Trophoblast cell (in vitro differentiated cells and primary cell): ENCODE data around the gene MVD.
A peak's percentile ranks its signal among the peaks of the same experiment; 100 is the strongest.

ENCODE experiments used
- DNase-seq, 2 donors: peaks; one replicate each; pipeline ENCODE4 v3.0.0-alpha.2; 2016
- H2AFZ ChIP-seq: 2 replicates; pipeline ENCODE4 v1.6.1; 2013; ENCODE audit warnings: low read length, moderate library complexity, mild to moderate bottlenecking; ENCODE audit not compliant: insufficient read depth, poor library complexity
- H2AK5ac ChIP-seq: 2 replicates; pipeline ENCODE4 v1.6.1; 2013; ENCODE audit warnings: mild to moderate bottlenecking, low read length
- H2BK120ac ChIP-seq: 2 replicates; pipeline ENCODE4 v1.6.1; 2013; ENCODE audit warnings: low read length, mild to moderate bottlenecking, moderate library complexity; ENCODE audit not compliant: insufficient read depth, poor library complexity
- H2BK12ac ChIP-seq: 2 replicates; pipeline ENCODE4 v1.6.1; 2013; ENCODE audit warnings: mild to moderate bottlenecking, low read length, moderate library complexity
- H2BK5ac ChIP-seq: 2 replicates; pipeline ENCODE4 v1.6.1; 2013; ENCODE audit warnings: low read length, low read depth, moderate library complexity, mild to moderate bottlenecking; ENCODE audit not compliant: poor library complexity
- H3K14ac ChIP-seq: 2 replicates; pipeline ENCODE4 v1.6.1; 2013; ENCODE audit warnings: mild to moderate bottlenecking, low read length
- H3K18ac ChIP-seq: 2 replicates; pipeline ENCODE4 v1.6.1; 2013; ENCODE audit warnings: mild to moderate bottlenecking, low read length
- H3K23ac ChIP-seq: 2 replicates; pipeline ENCODE4 v1.6.1; 2013; ENCODE audit warnings: low read length
- H3K27ac ChIP-seq: 2 replicates; pipeline ENCODE4 v1.5.1; 2013; ENCODE audit warnings: low read depth, mild to moderate bottlenecking, inconsistent platforms, low read length, moderate library complexity
- H3K27me3 ChIP-seq: 2 replicates; pipeline ENCODE4 v1.6.1; 2013; ENCODE audit warnings: inconsistent platforms, mild to moderate bottlenecking, low read length, moderate library complexity; ENCODE audit not compliant: insufficient read depth
- H3K36me3 ChIP-seq, 2 experiments: 1 replicate in 1 of 2; 2 replicates in 1 of 2; pipeline ENCODE4 v1.6.1; 2013; ENCODE audit warnings: low read length in 2 of 2, mild to moderate bottlenecking in 2 of 2, moderate library complexity in 1 of 2; ENCODE audit not compliant: insufficient read depth in 2 of 2, control insufficient read depth in 1 of 2
- H3K4ac ChIP-seq: 2 replicates; pipeline ENCODE4 v1.6.1; 2013; ENCODE audit warnings: low read depth, mild to moderate bottlenecking, low read length, moderate library complexity
- H3K4me1 ChIP-seq, 2 experiments: 1 replicate in 1 of 2; 2 replicates in 1 of 2; pipeline ENCODE4 v1.6.1; 2013; ENCODE audit warnings: low read length in 2 of 2, mild to moderate bottlenecking in 2 of 2, moderate library complexity in 1 of 2; ENCODE audit not compliant: insufficient read depth in 2 of 2, control insufficient read depth in 1 of 2
- H3K4me2 ChIP-seq: 2 replicates; pipeline ENCODE4 v1.6.1; 2013; ENCODE audit warnings: inconsistent platforms, mild to moderate bottlenecking, low read length, moderate library complexity
- H3K4me3 ChIP-seq: 2 replicates; pipeline ENCODE4 v1.5.1; 2013; ENCODE audit warnings: mild to moderate bottlenecking, low read depth, low read length, inconsistent platforms
- H3K79me1 ChIP-seq: one replicate; pipeline ENCODE4 v1.6.1; 2013; ENCODE audit warnings: low read length
- H3K79me2 ChIP-seq: 2 replicates; pipeline ENCODE4 v1.6.1; 2013; ENCODE audit warnings: low read length, mild to moderate bottlenecking; ENCODE audit not compliant: control insufficient read depth, insufficient read depth, poor library complexity
- H3K9ac ChIP-seq: 2 replicates; pipeline ENCODE4 v1.6.1; 2013; ENCODE audit warnings: mild to moderate bottlenecking, low read length
- H3K9me3 ChIP-seq: 2 replicates; pipeline ENCODE4 v1.6.1; 2013; ENCODE audit warnings: low read depth, mild to moderate bottlenecking, control low read depth, inconsistent platforms, low read length; ENCODE audit not compliant: insufficient read depth
- H4K12ac ChIP-seq: 2 replicates; pipeline ENCODE4 v1.6.1; 2013; ENCODE audit warnings: low read depth, mild to moderate bottlenecking, low read length, moderate library complexity
- H4K8ac ChIP-seq: 2 replicates; pipeline ENCODE4 v1.6.1; 2013; ENCODE audit warnings: low read depth, mild to moderate bottlenecking, low read length, moderate library complexity
- H4K91ac ChIP-seq: one replicate; pipeline ENCODE4 v1.6.1; 2013; ENCODE audit warnings: low read depth, mild to moderate bottlenecking, low read length, moderate library complexity
- WGBS: extraction: QIAGEN DNeasy Blood & Tissue Kit; methylation state at CpG from one replicate; pipeline ENCODE4 v1.1.7; 2013; ENCODE audit warnings: missing lambda C conversion rate; ENCODE audit not compliant: insufficient read length, insufficient coverage; ENCODE audit errors: extremely low coverage; 5-methylcytosine and 5-hydroxymethylcytosine counted together

The MVD gene

DNA sequence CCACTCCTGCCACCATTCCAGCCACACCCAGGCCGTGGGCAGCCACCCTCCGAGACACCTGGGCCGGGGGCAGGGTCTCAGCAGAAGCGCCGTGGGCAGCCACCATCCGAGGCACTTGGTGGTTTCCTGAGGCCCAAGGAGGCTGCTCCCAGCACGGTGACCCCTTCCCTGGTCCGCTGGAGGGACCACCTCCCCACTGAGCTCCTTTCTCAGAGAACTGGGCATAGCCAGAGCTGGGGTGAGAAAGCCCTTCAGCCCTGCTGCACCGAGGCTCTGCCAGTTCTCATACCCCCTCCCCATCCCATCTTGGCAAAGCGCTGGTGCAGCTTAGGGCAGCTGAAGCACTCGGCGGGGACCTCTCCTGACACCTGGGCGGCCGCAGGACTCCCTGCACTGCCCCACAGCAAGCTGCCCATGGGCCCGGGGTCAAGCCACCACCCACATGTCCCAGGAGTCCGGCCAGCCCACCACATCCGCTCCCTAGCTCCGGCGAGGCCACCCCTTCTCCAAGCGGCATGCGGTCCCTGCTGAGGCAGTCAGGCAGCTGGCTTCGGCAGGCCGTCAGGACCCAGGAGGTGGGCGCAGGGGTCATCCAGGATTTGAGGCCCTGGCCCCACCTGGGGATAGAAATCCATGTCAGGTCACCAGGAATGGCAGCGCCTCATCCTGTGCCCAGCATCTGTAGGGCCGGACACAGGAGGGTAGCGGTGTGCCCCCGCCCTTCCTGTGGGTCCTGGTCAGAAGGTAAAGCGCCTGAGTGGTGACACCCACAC is 10.7 kb downstream of the MVD start:
- no peak overlapping the region for H3K27ac ChIP-seq
- no peak overlapping the region for H4K8ac ChIP-seq
- H3K4me2 ChIP-seq: no peak overlapping the region
- peak overlapping the region; percentile 16 for H4K12ac ChIP-seq
- peaks cover 5% of the 10 kb centered on the region for H3K9me3 ChIP-seq
- H3K14ac ChIP-seq: no peak overlapping the region
- no peak overlapping the region for H2AK5ac ChIP-seq
- H3K4ac ChIP-seq: no peak overlapping the region
- no peak overlapping the region for H4K91ac ChIP-seq
- H2BK5ac ChIP-seq: no peak overlapping the region
- H2BK12ac ChIP-seq: no peak overlapping the region
- no peak overlapping the region for H3K18ac ChIP-seq
- H3K23ac ChIP-seq: no peak overlapping the region
- H3K4me1 ChIP-seq: peaks cover 15 to 16% of the 10 kb centered on the region in 2 experiments
- H2BK120ac ChIP-seq: no peak overlapping the region
- no peaks in the 10 kb centered on the region for H3K27me3 ChIP-seq
- H2AFZ ChIP-seq: no peak overlapping the region
- H3K4me3 ChIP-seq: no peak overlapping the region
- no CpG with 5 or more reads among the region's 29 CpGs for WGBS
- H3K79me2 ChIP-seq: peaks cover 11% of the 10 kb centered on the region
- H3K79me1 ChIP-seq: peaks cover 10% of the 10 kb centered on the region
- no peak for DNase-seq
- H3K36me3 ChIP-seq: peaks cover 62 to 63% of the 10 kb centered on the region in 2 experiments
- no peak overlapping the region for H3K9ac ChIP-seq

DNA sequence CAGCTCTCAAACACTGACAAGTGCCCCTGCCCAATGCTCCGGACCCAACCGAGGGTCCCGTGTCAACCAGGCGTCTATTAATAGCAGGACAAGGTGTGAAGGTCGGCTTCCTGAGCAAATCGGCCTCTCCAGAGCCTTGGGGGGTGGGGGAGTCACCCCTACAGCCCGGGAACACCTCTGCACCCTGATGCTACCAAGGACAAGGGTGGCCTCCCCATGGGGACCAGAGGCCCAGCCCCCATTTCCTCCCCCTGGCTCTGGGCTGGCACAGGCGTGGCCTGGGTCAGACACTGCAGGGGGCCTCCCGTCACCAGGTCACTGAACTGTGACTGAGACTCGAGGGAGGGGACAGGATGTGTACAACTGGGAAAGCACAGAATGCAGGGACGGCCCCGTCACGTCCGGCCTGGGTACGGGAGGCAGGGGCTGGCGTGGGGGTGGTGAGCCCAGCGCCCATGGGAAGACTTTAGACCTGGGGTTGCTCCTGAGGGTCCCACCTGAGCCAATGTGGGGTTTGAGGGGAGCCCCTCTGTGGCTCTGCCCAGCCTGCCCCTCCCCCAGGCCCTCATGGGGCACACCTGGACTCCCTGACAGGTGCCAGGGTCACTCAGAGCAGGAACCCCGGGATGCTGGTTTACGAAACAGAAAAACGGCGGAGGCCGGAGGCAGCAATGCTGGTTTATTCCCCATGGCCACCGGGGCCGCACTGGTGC is 11.5 kb downstream of the MVD start:
- H3K14ac ChIP-seq: peak overlapping the region; percentile 25
- peaks cover 10% of the 10 kb centered on the region for H3K79me1 ChIP-seq
- peak overlapping the region; percentile 48 for H2BK120ac ChIP-seq
- peaks cover 16 to 18% of the 10 kb centered on the region in 2 experiments for H3K4me1 ChIP-seq
- H3K9ac ChIP-seq: no peak overlapping the region
- H3K4me3 ChIP-seq: no peak overlapping the region
- peaks cover 55 to 57% of the 10 kb centered on the region in 2 experiments for H3K36me3 ChIP-seq
- H4K91ac ChIP-seq: no peak overlapping the region
- no peak overlapping the region for H3K4ac ChIP-seq
- peak overlapping the region; percentile 82 for H3K4me2 ChIP-seq
- peak overlapping the region; percentile 15 for H4K12ac ChIP-seq
- H2BK12ac ChIP-seq: no peak overlapping the region
- no peak overlapping the region for H3K23ac ChIP-seq
- WGBS: no CpG with 5 or more reads among the region's 24 CpGs
- no peak overlapping the region for H4K8ac ChIP-seq
- peak overlapping the region; percentile 13 for H2BK5ac ChIP-seq
- H2AFZ ChIP-seq: peak overlapping the region; percentile 28
- peaks cover 5% of the 10 kb centered on the region for H3K9me3 ChIP-seq
- H3K18ac ChIP-seq: peak overlapping the region; percentile 18
- no peaks in the 10 kb centered on the region for H3K27me3 ChIP-seq
- H3K79me2 ChIP-seq: peaks cover 11% of the 10 kb centered on the region
- H3K27ac ChIP-seq: peak overlapping the region; percentile 43
- no peak overlapping the region for H2AK5ac ChIP-seq
- DNase-seq: no peak

DNA sequence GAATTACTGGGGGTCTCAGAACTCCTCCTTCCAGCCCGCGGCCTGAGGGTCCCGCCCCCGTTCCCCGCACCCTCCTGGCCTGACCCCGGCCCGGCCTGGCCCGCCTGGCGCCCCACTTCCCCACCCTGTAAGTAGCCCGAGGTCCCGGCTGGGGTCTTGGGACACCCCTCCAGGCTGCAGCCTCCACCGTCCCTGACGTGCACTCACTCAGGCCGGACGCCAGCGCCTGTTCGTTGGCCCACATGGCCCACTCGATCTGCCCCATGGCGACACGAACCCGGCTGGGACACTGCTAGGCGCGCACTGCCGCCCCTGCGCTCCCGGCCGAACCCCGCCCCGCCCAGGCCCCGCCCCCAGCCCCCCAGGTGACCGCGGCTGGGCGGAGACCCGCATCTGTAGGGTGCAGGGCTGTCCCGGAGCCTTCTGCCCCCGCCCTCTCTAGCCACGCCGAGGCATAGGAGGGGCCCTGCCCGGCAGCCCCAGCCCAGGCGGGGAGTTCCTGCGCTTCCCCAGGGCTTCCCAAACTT is 12.1 kb downstream of the MVD start, which contains the start of gene CYBA:
TSS of gene CYBA (minus strand) at position 305 of the 527 bp plus-strand sequence. CDS start at position 265, 40 bp downstream.
- peaks cover 16 to 18% of the 10 kb centered on the region in 2 experiments for H3K4me1 ChIP-seq
- H4K12ac ChIP-seq: peak within 1 kb of the TSS; percentile 84

More for the DNA sequence above, 12.1 kb downstream of the MVD start, which contains the start of gene CYBA:
- peak within 1 kb of the TSS; percentile 54 for H3K27ac ChIP-seq
- H2AFZ ChIP-seq: peak within 1 kb of the TSS; percentile 64
- H3K79me2 ChIP-seq: peaks cover 11% of the 10 kb centered on the region
- H4K91ac ChIP-seq: peak within 1 kb of the TSS; percentile 86
- no peak within 1 kb of the TSS for H2BK12ac ChIP-seq
- peaks cover 10% of the 10 kb centered on the region for H3K79me1 ChIP-seq
- H3K14ac ChIP-seq: peak within 1 kb of the TSS; percentile 95
- H3K4me3 ChIP-seq: peak within 1 kb of the TSS; percentile 82
- H3K36me3 ChIP-seq: peaks cover 54 to 57% of the 10 kb centered on the region in 2 experiments
- peak within 1 kb of the TSS; percentile 79 for H2AK5ac ChIP-seq
- H3K9ac ChIP-seq: peak within 1 kb of the TSS; percentile 82
- peak within 1 kb of the TSS; percentile 97 for H3K18ac ChIP-seq
- peak within 1 kb of the TSS; percentile 83 for H3K4ac ChIP-seq
- peak within 1 kb of the TSS; percentile 61 for H2BK120ac ChIP-seq
- peaks cover 5% of the 10 kb centered on the region for H3K9me3 ChIP-seq
- peak; percentile 19 to 33 for DNase-seq
- peak within 1 kb of the TSS; percentile 70 for H4K8ac ChIP-seq
- no peak within 1 kb of the TSS for H3K23ac ChIP-seq
- H3K4me2 ChIP-seq: peak within 1 kb of the TSS; percentile 82
- H2BK5ac ChIP-seq: peak within 1 kb of the TSS; percentile 64
- WGBS: no CpG with 5 or more reads among the region's 41 CpGs
- no peaks in the 10 kb centered on the region for H3K27me3 ChIP-seq
